Stimulated activated CD8-positive, alpha-beta memory T cell treated with anti-CD3 and anti-CD28 coated beads, Interleukin-7, amount 100 ng/mL, for 4 hours (primary cell): Measurements from ENCODE around the gene TMEM11.
"Not testable (repeated sequence)": the region's sequence is repeated elsewhere in the genome, so short reads cannot be mapped to it uniquely, and the experiment has no call there.

ENCODE experiments used
- DNase-seq, 2 donors: peaks; one replicate each; pipeline ENCODE4 v3.0.0-alpha.2; 2020; ENCODE audit warnings: low read depth in 2 of 2

The TMEM11 gene

DNA sequence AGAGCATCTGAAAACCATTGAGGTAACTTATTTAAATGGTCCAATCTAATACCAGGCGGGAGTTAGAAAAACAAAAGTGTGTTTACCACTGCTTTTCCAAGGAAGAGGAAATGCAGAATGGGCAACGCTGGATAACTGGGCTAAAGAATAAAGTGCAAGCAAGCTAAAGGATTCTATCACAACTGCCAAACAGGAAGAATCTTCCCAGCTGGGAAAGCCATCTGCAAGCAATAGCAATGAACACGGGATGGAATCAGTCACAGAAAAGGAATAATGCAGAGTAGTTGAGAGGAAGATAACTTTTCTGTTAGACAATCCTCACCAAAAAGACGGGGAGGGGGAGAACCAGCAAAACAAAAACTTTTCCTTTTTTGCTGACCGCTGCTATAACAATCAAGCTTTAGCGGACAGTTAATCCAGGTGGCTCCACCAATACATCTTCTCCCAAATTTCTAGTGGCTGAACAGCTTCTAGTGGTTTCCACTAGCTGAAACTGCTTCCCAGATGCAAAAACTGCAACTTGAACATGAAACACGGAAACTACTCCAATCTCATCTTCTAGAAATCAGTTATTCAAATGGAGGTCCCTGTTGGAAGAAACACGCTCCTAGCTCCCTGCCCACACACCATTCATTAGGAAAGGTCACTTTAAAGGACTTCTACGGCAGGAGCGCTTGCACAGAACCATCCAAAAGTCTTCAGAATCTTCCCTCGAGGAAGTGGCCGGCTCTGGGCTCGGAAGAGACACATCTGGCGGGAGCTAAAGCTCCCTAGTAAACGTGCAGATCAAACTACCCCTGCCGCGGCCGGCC, 929 bp downstream of the TMEM11 start:
- DNase-seq: no peak

DNA sequence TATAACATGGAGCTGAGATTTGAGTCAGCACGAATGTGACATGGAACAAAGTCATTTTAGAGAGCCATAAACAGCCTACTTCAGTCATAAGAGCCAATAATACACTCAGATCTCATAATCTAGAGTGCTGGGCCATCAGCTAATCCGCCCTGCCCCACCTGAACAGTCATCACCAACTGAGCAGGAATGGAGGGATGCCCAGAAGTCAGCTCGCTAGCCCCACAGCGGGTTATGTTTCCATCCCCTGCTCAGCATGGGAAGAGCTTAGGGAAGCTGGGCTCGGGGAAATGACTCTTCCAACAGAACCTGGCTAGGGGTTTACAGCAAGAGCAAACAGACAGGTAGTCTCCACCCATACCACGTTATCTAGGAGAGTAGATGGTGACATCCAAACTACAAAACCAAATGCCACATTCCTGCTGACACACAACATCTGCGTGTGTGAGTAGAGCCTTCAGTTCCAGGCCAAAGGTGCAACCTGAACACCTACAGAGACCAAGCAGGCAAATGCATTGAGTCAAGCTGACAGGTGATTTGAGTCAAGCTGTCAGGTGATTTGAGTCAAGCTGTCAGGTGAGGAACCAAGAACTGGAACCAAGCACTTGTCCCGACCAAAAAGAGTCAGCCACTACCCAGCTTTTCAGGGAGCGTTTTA, 2.0 kb downstream of the TMEM11 start:
- no peak for DNase-seq

DNA sequence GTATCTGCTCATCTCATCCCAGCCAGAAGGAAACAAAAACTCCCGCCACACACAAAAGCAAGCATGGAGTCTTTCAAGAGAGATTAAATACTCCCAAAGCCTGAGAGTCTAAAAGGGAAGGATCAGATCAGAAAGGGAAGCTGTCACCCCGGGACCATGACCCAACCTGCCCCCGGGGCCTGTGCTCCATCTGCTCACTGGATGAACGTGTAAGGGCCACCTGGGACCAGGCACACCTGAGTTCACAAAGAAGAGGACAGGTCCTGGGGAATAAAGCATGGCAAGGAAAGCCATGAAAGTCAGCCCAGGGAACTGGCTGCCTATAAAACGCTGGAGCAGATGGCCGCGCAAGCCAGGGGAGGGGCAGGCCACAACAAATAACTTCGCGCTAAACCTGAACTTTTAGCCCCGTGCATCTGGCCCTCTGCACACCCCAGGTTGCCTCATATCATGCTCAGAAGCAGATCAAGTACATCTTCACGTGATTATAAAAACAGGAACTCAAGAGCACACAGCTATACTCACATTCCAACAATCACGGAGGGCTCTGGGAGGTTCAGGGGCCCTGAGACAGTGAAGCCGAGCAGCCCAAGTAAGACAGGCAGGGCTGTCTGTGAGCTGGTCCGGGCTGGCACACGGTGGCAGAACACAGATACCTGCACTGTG, 3.4 kb downstream of the TMEM11 start:
- no peak for DNase-seq

DNA sequence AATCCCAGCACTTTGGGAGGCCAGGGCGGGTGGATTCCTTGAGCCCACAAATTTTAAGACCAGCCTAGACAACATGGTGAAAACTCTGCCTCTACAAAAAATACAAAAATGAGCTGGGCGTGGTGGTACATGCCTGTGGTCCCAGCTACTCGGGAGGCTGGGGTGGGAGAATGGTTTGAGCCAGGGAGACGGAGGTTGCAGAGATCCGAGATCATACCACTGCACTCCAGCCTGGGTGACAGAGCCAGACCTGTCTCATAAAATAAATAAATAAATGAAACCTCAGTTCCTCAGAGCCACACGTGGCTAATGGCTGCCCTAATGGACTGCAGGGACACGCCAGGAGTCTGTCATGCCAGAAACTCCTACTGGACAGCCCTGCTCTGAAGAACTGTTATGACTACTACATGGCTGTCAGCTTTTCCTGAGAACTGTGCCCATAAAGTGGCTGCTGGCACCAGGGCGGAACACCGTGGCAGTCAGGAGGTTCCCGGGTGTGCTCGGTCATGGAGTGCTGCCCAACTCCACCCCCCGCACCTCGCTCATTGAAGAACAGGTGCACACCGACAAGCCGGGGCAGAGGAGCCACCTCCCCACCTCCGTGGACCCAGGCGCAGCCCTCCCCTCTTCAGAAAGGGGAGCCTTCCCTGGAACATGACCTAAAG, 4.3 kb downstream of the TMEM11 start:
- DNase-seq: no peak

DNA sequence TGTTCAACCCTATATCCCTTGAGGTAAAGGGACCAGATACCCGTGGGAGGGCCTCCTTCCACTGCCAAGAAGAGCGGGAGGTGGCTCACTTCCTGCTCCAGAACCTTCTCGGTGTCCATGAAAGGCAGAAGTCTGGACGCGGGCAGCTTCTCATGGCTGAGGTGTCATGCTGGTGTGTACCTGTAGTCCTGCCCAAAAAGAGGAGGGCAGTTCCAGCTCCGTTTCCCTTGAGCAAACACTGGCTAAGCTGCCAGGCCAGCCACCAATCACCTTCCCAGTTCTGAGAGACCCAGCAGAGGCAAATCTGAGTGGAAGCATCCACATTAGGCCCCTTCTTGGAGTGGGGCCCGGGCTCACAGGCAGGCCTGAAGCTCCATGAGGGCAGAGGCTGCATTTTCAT, 5.6 kb downstream of the TMEM11 start:
- DNase-seq: no peak

DNA sequence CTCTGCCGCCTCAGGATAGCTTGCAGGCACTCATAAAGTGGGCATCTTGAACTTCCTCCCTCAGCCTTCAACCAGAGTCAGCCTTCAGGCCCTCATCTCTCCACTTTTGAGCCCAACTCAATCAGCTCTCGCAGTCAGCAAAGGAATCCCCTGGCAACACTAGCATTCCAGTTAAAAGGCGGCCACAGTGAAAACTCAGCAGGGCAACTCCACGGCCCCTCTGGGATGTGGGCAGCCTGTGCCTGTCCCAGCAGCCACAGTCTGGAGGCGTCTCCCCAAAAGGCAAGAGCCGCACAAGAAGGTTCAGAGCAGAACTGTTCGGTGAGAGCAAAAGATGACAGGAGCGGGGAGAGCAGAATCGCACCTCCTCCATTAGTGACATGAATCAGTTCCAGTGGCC, 9.0 kb downstream of the TMEM11 start:
- no peak for DNase-seq

DNA sequence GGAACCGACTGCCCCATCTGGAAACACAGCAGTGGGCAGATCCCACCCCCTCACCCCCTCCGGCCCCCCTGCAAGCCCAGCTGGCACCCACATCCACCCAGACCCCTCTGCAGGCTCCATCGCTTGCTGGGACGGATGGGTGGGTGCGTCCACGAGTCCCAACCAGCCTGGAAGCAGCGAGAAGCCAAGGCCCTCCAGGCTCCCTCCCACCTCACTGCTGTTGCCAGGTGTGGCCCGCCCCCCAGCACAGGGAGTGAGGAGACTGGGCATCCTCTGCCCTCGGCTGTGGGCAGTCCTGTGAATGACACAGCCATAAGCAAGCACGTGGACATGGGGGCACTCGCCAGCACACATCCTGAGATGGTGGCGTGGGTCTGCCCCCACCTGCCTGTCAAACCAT, 11.4 kb downstream of the TMEM11 start:
- DNase-seq: no peak

DNA sequence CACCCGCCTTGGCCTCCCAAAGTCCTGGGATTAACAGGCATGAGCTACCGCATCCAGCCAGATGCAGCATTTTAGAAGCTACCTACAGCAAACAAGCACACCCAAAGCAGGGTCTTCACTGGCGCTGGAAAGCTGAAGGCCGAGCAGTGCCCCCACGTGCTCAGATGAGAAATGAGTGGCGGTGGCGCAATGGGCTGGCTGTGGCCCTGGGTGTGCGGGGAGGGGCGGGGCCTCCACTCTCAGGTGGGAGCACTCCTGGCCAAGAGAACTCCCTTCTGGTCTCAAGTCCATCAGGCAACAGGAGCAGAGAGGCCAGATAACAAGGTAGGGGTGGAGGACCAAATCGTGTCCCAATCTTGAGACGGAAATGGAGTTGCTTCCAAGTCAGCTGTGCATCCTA, 12.1 kb downstream of the TMEM11 start:
- DNase-seq: no peak

DNA sequence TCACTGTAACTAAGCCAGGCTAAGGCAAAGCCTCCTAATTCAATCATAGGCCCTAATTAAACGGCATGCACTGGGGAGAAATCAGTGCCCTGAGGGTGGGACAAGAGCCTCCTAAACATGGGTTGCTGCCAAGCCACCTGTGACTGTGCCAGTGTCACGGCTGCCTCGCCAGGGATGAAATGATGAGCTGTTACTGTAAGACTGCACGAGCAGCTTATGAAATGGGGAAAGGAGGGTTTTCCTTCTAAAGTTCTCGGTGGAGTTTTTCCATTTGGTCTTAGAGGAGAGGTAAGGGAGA, 12.7 kb downstream of the TMEM11 start:
- no peak for DNase-seq

DNA sequence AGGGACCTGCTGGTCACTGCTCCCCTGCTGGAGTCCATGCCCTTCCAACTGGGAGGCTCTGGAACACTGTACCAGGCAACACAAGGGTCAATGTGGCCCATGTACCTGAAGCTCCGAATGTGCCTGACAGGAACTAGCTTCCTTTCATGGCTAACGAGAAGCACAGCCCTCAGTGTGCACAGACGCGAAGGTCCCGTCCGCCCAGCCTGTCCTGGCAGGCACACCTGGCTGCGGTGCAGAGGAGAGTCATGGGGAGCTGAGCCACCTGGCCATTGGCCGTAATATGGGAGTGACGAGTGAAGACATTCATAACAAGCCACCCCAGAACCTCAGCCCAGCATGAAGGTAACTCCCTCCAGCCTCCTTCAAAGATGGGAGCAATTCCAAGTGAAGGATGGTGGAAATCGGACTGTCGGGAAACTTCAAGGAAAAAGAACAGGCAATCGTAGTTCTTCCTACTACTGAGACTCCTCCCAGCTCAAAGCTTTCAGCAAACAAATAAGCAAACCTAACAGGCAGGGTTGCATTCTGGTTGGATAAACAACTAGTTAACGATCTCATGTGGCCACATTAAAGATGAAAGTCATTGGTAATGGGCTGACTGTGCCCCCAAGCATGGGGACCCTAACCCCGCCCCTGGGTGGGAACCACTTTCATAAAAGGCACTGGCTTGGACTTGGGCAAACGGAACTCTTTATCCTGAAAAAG, 13.2 kb downstream of the TMEM11 start:
- no peak for DNase-seq

DNA sequence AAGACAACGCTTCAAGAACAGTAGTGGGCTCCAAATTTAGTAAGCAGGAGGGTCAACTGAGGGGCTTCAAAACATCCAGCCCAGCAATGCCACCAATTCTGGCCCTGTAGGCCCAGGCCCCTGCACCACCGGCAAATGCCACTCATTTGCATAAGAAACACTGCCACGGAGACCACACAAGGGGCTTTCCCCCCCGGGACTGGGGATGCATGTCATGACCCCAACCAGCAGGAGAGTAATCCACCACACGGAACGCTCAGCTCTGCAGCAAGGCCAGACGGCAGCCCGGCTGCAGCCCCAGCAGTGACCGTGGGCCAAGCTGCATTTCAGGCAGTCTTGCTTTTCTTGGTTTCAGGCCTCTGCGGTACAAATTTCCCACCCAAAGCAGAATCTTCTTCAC, 14.1 kb downstream of the TMEM11 start:
- no peak for DNase-seq

DNA sequence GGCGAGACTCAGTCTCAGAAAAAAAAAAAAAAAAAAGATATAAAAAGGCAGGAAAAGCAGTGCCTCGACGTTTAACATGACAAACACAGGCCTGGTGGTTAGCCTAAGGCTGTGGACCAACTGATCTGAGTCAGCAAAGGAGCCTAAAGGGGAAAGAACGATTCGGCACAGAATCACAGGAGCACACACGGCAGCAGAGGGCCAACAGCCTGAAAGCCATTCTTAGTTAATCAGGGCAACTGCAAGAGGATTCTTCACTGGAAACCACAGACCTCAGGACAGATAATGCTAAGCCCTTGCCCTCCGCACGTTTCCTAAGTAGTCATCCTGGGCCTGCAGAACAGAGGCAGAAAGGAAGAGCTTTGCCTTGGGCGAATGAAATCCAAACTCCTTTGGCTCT, 14.7 kb downstream of the TMEM11 start:
- DNase-seq: no peak

DNA sequence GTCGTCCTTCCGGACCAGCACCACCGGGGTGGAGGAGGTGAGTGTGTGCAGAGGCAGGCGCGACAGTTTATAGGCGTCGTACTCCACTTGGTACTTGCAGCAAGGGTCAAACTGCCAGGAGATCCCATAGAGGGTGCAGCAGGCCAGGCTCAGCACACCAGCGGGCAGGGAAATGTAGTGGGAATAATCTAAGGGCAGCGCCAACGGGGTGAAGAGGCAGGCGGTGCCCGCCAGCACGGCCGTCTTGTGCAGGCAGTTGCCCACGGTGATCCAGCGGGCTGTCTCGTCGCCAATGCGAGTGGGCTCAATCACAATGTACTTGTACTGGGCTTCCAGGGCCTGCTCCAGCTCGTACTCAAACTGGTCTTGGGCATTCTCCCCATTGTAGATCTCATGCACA, 15.6 kb downstream of the TMEM11 start:
- DNase-seq: no peak

DNA sequence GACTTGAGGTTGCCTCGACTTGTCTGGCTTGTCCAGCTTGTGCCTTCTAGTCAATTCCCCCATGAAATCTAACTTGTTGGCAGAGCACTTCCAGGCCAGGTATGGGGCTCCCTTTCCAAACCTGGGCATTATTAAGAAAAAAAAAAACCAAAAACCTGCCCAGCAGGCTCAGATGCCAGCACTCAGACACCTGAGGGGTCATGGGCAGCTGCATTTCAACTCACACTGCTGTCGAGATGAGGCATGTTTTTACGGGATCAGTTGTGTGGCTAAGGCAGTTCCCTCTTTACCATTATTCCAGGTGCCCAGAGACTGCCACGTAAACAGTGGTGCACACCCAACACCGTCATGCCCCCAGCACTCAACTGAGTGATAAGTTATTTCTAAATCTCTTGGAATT, 17.8 kb downstream of the TMEM11 start:
- no peak for DNase-seq

DNA sequence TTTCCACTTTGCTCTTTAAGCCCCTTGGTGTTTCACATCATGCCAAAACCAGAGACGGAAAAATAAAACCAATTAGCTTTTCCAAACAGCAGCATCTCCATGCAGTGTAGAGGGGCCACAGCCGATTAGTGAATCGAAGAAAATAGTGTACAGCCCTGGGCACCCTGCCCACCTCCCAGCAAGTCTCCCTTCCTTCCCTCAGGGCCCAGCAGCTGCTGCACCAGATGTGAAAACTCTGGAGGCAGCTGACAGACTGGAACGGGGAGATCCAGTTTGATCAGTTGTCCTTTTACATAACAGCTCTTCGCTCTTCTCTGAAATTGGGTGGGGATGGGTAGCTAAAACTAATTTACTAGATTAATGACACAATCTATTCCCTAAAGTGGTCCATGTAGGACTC, 19.3 kb downstream of the TMEM11 start:
- no peak for DNase-seq

DNA sequence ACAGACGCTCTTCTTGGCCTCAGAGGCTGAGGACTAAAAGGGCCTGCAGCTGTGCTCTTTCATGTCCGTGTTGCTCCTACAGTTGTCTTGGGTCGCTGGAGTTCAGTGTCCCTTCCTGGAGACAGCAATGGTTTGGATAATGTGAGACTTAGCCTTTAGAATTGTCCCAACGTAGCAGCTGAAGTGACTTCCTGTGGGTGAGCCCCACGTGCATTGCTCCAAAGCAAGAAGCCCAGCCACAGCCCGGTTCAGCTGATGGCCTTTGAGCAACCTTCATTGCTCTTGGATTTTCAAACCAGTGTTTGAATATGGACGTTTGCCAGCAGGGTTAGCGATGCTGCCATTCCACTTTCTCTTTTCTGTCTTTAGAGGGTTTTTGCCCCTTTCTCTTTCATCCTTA, 19.7 kb downstream of the TMEM11 start:
- no peak for DNase-seq

DNA sequence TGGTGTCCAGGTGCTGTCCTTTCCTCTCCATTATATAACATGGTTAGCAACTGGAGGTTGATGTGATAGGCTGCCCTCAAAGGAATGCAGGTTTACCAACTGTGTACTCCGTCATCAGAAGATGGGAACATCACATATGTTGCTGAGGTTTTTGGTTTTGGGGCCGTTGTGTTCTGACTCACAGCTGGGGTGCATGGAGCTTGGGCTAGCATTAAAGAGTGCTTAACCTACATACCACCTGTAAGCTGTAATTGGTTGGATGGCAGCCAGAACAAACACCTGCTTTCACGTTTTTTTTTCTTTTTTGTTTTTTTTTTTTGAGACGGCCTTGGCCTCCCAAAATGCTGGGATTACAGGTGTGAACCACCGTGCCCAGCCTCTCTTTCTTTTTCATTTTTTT, 20.9 kb downstream of the TMEM11 start:
- no peak for DNase-seq

DNA sequence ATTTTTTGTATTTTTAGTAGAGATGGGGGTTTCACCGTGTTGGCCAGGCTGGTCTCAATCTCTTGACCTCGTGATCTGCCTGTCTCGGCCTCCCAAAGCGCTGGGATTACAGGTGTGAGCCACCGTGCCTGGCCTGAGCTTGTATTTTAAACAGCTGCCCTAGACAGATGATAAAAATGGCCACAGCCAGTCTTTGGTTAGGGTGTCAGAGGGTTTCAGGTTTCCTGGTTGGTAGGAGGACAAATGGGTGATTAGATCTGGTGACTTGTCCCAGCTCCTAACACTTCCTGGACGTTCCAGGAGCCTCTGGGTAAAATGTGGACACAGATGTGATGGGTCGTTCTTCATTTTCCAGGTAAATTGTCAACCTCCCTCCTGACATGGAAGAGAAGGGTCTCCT, 21.5 kb downstream of the TMEM11 start:
- DNase-seq: not testable (repeated sequence)

DNA sequence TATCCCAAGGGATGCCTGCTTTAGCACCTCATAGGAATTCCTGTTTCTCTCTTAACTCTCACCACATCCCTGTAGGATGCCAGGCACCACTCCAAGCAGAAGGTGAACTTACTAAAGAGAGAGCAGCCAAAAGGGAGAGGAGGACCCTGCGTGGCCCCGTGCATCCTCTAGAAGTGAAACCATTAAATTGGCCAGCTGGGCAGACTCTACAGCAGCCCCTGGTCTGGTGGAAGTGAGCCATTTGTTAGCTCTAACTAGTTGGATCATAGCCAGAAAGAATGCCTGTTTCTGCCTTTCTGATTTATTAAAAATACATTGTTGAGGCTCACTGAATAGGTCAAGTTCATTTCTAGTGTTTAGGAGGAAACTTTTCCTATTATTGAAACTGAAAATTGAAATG, 22.3 kb downstream of the TMEM11 start:
- DNase-seq: no peak

DNA sequence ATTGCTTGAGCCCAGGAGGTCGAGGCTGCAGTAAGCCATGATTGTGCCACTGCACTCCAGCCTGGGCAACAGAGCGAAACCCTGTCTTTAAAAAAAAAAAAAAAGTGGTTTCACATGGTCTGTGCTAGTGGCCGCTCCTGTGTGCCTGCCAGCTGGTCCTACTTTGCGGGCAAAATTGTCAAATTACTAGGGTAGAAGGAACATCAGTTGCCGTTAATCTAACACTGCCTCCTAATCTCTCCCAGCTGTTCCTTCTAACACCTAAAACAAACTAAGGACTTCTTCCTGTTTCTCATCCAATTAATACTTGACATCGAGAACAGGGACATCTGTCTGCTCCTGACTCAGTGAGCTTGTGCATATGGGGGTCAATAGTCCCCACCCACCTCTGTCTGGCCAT, 23.9 kb downstream of the TMEM11 start:
- DNase-seq: no peak

DNA sequence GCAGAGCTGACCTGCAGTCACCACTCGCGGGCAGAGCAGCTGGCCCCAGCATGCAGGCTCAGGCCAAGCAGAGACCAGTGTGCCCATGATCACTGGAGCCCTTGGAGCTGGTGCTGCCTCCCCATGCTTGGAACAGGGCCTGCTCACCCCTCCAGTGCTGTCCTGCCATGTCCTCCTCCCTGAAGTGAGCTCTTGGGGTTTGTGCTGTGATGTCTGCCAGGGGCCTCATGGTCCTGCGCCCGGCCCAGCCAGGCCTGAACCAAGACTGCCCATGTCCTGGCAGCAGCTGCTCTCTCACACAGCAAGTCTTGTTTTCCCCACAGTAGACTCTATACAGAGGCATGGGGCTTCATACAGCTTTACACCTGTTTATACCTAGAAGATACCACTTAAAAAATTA, 24.6 kb downstream of the TMEM11 start:
- DNase-seq: no peak
